ENCODE data around the gene DYSF.

Gene DYSF

DNA sequence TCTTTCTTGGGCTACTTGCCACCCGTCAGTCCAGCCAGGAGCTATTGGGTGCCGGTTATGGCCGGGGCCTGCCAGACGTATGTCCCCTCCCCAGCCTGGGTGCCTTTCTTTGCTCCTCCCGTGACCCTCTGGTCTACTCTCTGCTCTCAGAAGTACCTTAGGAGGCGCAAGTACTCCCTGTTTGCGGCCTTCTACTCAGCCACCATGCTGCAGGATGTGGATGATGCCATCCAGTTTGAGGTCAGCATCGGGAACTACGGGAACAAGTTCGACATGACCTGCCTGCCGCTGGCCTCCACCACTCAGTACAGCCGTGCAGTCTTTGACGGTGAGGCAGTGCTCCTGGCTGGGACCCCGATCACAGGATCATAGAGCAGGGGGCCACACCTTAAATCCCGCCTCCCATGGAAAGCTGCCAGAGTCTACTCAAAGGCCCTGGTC, 99.5 kb downstream of the DYSF start:
- DNase-seq (ENCODE audit: low spot score): no peak

DNA sequence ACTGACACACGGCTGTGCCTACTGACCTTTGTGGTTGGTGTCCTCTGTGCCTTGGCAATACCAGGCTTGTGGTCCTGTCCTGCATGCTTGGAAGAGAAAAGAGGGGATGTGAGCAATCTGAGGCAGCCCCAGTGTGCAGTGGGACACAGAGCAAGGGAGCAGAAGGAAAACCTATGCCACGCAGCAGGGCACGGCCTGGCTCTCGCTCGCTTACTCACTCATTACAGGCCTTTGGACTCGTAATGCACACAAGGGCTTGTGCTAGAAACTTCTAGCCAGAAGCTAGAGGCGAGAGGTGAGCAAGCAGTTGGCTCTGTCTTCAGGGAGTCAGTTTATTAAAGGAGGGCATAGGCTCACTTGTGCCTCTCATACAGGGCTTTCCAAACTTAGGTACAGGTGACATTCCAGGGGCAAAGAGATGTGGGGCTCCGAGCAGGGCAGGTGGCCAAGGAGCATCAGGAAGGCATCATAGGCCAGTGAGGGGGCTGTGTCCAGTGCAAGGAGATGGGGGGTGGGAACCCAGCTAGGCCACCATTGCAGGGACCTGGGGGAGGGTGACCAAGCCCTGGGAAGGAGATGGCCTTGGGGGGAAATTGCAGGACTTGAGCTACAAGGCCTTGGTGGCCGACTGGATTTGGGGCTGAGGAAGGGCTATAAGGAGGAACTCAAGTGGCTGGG, 100.8 kb downstream of the DYSF start:
- DNase-seq (ENCODE audit: low spot score): no peak

DNA sequence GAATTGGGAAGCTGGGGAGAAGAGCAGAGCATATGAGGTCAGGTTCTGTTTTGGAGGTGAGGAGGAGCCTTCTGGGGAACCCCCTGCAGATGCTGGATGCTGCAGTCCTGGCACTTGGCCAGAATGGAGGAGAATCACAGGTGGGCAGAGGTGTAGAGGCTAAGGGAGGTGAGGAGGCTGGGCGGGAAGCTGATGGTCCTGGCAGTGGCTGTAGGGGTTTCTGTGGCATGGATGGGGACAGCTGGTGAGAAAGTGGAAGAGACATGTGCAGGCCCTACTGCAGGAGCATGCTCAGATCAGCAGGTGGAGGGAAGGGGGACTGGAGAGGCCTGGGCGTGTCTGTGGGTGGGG, 101.3 kb downstream of the DYSF start:
- DNase-seq (ENCODE audit: low spot score): no peak

DNA sequence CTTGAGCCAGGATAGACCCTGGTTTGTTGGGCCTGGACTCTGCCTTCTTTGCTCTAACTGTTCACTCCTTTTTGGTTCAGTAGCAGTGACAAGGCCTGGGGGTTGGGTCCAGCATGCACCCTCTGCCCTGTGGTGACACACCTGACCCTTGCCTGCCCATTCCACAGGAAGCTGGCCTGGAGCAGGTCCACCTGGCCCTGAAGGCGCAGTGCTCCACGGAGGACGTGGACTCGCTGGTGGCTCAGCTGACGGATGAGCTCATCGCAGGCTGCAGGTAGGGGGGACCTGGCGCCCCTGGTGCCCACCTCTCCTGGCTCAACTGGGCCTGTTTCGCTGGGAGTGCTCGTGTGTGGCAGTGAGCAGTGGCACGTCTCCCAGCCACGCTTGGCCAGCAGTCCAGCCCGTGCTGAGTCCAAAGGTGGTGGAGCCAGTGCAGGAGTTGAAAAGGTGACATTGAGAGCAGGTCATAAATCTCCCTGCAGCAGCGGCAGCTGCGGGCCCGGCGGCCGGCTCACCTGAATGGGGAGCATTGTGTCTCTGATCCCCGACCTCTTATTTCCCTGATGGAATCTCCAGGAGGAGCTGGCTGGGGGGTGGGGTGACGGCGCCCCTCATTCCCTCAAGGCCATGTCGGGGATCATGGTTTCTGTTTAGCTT, 102.6 kb downstream of the DYSF start:
- no peak for DNase-seq (ENCODE audit: low spot score)

DNA sequence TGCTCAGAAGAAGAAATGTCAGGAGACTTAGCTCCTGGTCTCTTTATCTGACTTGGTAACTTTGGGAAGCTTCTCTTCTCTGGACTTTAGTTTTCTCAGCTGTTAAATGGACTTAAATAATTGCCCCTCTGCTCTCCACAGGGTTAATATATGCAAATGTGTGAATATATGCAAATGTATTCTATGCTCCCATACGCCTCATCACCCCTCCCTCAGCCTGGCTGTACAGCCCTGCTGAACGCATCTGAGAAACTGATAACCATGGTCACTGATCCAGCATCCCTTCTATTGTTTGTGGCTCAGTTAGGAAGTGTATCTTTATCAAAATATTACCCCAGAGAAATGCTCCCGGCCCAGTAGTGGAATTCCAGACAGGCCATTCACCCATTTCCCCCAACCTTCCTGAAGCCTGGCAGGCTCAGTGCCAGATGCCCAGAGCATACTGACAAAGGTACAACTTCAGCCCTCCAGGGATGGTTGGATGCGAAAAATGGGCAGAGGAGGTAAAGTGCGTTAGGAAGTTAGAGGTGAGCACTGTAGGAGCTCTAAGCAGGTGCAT, 103.4 kb downstream of the DYSF start:
- DNase-seq (ENCODE audit: low spot score): no peak

DNA sequence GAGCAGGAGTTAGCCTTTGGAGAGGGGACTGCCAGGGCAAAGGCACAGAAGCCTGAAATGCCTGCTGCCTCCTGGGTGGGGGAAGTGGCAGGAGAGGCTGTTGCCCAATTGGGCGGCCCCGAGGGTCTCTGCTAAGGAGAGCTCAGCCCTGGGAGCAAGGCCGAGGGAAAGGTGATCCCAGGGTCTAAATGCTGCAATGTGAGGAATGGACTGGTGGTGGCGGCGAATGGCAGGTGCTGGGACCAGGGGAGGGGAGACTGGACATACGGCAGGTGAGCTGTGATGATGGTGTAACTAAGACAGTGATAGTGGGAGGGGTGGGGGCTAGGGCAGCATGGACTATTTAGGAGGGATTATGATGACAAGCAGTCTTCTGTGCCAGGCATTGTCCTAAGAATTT, 104.0 kb downstream of the DYSF start:
- no peak for DNase-seq (ENCODE audit: low spot score)

DNA sequence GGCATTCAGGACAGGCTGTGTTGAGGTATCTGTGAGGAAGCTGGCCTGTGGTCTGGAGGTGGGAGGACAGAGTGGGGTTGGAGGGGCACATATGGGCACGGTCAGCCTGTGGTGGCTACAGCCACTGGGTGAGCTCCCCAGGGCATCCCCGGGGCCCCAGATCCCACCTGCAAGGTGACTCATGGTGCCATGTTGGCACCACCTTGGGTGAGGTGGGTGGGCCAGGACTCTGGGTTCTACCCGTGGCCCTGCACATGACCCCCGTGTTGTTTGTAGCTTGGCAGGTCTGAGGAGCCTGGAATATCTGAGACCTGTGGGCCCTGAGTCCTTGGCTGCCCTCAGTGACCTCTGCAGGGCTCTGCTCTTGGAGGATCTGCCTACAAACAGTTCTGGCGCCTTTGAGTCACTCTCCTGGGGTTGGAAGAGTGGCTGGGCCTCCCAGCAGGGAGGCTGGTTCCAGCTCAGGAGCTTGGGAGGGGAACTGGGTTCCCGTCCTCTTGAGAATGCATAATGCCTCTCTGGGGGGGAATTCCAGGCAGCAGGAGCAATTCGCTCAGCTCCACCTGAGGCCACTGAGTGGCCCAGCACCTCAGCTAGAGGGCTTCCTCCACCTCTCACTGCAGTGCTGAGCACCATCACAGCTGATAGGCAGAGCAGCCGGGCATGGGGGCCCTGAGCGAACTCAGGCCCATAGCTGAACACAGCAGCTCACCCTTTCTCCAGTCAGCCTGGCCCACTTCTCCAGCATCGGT, 105.1 kb downstream of the DYSF start:
- DNase-seq (ENCODE audit: low spot score): no peak

DNA sequence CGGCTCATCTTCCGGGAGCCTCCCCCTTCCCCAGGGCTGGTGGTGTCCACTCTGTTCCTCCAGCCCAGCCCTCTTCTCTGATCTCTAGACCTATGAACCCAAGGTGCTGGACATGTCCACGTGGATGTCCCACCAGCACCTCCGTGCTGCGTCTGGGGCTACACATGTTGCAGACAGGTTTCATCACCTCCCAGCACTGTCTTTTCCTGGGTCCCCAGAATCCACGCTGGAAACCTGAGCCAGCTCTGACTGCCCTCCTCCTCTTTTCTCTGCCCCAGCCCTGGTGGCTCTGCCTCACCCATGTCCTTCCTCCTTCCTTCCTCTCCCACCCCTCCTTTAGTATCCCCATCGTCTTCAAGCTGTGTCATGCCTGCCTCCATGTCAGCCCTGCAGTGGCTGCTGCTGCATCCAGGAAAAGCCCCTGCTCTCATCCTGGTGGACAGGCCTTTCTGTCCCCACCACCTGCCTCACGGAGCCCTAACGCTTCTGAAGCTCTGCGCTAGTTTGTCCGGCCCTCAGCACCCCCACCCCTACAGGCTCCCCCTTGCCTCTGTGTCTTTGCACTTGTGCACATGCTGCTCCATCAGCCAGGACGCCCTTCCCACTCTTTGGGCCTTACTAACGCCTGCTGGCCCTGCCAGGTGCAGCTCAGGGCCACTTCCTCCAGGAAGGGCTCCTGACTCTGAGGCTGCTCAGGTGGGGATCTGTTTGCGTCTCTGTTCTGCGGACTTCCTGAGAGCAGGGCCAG, 105.9 kb downstream of the DYSF start:
- no peak for DNase-seq (ENCODE audit: low spot score)

DNA sequence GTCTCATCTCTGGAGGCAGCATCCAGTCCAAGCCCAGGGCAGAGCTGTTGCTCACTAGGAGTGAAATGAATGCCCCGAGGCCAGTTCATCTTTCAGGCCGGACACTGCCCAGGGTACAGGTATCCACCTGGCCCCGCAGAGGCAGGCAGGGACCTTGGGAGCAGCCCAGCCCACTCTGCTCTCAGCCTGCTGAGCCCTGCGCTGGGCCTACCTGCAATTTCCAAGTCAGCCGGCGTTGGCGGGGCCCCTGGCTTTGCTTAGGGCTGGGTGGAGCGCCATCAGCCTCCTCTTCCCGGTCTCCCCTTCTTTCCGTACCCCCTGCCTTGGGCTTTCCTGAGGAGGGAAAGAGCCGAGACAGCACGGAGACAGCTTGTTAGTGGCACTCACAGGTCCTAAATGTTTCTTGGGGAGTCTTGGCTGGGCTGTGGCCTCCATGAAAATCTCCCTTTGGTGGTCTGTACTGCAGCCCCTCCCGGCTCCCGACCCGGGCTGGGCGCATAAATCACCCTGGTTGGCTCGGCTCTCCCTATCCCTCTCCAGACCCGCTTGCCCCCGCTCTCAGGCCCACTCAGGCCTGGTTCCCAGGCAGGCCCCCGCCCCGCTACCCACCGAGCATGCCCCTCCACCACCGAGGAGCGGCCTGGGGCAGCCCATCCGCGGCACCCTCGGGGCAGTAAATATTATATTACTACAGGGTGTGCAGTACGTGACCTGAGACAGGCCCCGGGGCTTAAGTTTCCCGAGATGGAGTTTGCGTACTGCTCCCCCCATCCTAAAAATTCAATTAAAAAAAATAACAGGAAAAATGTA, 106.7 kb downstream of the DYSF start:
- DNase-seq (ENCODE audit: low spot score): no peak

DNA sequence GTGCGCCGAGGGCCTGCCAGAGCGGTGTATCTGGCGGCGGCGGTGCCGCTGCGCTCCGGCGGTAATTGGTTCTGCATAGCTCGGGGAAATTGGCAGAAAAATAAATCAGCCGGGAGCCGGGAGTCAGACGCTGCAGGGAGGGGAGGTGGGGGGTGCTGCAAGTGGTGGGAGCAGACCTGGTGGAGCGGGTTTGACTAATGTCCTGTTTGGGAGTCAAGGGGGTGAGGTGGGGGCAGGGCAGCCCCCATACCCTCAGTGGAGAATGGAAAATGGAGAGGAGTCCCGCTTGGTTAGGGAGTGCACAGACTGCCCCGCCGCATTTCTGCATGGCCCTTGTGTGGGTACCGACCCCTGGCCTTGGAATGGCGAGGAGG, 107.3 kb downstream of the DYSF start:
- DNase-seq (ENCODE audit: low spot score): no peak

DNA sequence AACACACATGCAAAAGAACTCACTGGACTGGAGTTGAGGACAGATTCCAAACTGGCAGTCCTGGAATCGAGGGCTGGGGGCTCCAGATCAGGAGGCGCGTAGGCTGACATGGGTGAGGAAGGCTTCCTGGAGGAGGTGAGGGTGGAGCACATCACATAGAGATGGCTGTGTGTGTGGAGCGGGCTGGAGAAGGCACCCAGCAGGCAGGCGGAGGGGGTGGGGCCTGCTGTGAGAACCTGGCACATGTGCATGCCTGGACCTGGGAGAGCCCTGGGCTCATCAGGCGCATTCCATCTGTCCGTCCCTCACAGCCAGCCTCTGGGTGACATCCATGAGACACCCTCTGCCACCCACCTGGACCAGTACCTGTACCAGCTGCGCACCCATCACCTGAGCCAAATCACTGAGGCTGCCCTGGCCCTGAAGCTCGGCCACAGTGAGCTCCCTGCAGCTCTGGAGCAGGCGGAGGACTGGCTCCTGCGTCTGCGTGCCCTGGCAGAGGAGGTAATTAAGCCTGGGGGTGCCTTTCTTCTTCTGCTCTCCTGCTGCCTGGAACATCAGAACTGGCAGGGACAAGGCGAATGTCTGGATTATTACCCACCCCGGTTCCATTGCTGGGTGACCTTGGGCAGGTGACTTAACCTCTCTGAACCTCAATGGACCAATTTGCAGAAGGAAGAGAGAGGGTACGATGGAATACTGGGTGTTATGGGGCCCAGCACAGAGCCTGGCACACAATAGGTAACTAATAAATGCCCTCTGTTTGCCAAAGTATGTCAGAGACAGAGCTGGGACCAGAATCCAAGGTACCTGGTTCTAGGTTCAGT, 108.3 kb downstream of the DYSF start:
- DNase-seq (ENCODE audit: low spot score): no peak

DNA sequence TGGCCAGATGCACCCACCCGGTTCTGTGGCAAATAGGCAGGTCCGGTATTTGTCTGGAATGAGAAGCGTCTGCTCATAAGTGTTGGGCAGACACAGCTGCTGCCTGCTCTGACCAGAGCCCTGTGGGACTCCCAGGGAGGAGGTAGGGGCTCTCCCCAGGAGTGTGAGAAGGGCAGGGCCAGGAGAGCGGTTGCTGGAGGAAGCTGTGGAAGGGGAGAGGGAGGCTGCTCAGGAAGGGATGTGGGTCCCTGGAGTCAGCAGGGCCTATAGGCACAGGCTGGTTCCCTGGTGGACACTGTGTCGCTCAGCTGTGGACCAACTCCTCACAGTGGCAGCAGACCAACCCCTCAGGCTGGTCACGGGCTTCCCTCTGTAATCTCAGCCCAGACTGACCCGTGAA, 109.2 kb downstream of the DYSF start:
- DNase-seq (ENCODE audit: low spot score): no peak

DNA sequence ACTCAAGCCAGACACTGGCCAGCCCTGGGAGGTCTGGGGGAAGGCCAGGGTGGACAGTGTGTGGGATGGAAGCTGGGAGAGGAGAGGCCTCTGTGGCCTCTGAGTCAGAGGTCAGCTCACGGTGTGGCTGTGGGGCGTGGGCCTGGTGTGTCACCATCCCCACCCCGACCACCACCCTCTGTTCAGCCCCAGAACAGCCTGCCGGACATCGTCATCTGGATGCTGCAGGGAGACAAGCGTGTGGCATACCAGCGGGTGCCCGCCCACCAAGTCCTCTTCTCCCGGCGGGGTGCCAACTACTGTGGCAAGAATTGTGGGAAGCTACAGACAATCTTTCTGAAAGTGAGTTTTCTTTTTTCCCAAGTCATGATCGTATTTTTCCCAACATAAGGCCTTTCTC, 110.5 kb downstream of the DYSF start:
- no peak for DNase-seq (ENCODE audit: low spot score)

DNA sequence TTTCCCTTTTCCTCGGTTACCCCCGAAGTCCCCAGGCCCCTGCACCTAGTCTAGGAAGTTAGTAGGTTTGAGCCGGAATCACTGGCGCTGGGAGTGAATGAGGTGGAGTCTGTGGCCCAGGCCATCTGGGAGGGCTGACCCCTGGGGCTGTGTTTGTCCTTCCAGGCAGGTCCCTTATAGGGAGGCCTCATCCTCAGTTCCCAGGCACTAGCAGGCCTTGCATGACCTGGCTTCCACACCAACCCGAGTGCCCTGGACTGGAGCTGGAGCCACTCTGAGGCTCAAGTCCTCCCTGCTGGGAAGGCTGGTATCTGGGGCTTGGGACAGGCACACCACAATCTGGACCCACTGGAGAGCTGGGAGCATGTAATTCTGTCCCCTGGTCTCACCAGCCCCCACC, 111.0 kb downstream of the DYSF start:
- DNase-seq (ENCODE audit: low spot score): no peak

DNA sequence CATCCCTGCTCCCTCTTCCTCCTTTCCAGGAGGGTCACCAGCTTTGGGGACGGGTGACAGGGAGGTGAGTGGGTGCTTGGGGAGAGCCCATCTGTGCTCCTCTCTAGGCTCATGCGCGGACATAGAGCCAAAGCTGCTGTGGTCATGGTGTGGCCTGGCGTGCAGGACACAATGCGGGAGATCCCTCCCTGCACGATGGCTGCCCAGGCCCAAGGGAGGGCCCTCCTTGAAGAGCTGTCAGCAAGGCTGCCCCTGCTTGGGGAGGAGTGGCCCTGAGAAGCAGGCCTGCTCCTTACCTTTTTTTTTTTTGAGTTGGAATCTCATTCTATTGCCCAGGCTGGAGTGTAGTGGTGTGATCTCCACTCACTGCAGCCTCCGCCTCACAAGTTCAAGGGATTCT, 111.4 kb downstream of the DYSF start:
- no peak for DNase-seq (ENCODE audit: low spot score)

DNA sequence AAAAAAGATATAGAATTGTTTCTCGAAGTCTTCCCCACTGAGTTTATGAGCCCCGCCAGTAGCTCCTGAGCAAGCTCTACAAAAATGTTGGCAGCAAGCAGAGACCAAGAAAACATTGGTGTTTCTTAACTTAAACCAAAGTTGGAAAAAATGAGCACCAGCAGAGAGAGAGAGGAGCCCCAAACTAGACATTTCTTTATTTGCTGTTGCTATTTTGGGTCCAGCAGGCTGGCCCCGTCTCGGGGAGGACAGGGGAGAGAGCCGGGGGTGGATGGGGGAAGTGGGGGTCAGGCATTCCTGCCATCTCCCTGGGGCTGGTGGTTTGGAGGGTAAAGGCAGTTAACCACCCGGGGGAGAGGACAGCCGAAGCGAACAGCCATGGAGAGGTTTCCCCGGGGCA, 113.0 kb downstream of the DYSF start:
- no peak for DNase-seq (ENCODE audit: low spot score)

DNA sequence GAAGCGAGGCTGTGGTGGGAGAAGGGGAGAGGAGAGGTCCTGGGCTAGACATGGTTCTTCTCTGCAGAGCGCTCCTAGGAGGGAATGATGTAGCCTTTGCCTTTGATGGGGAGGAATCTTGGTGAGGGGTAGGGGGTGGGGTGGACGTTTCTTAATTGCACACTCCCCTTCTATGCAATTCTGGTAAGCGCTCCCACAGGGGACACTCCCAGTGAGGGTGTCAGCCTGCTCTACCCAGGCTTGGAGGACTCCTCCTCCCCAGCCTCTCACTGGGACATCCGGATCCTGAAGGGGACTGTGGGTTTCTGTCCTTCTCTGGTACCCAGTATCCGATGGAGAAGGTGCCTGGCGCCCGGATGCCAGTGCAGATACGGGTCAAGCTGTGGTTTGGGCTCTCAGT, 114.3 kb downstream of the DYSF start:
- no peak for DNase-seq (ENCODE audit: low spot score)

DNA sequence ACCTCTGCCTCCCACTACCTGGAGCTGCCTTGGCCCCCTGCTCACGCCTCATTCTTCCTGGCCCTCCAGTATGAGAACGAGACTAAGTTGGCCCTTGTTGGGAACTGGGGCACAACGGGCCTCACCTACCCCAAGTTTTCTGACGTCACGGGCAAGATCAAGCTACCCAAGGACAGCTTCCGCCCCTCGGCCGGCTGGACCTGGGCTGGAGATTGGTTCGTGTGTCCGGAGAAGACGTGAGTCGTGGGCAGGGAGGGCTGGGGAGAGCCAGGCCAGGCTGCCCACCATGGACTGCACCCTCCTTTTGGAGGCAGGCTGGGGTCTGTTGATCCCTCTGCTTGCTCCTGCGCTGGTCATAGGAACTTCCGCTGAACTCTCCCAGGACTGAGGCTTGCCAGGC, 114.7 kb downstream of the DYSF start:
- DNase-seq (ENCODE audit: low spot score): no peak

DNA sequence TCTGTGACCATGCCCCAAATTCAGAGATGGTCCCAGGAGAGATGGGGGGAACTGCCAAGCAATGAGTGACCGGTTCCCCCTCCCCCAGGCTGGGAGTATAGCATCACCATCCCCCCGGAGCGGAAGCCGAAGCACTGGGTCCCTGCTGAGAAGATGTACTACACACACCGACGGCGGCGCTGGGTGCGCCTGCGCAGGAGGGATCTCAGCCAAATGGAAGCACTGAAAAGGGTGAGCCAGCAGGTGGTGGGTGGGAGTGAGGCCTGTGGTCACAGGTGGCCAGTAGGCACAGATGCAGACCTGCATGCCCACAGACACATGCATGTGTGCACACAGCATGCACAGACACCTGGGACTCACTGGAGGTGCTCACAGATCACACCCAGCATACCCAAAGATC, 117.2 kb downstream of the DYSF start:
- no peak for DNase-seq (ENCODE audit: low spot score)

DNA sequence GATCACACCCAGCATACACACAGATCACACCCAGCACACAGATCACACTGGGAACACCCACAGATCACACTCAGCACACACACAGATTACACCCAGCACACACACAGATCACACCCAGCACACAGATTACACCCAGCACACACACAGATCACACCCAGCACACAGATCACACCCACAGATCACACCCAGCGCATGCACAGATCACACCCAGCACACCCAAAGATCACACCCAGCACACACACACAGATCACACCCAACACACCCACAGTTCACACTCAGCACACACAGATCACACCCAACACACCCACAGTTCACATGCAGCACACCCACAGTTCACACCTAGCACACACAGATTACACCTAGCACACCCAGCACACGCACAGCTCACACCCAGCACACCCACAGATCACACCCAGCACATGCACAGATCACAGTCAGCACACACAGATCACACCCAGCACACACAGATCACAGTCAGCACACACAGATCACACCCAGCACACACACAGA, 117.6 kb downstream of the DYSF start:
- no peak for DNase-seq (ENCODE audit: low spot score)

DNA sequence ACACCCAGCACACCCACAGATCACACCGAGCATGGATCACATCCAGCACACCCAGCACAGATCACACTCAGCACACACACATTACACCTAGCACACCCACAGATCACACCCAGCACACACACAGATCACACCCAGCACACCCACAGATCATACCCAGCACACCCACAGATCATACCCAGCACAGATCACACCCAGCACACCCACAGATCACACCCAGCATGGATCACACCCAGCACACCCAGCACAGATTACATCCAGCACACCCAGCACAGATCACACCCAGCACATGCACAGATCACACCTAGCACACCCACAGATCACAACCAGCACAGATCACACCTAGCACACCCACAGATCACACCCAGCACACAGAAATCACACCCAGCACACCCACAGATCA, 118.6 kb downstream of the DYSF start:
- DNase-seq (ENCODE audit: low spot score): no peak
